ENCODE results near the gene SDC1.
"Not testable (repeated sequence)": the region's sequence is repeated elsewhere in the genome, so short reads cannot be mapped to it uniquely, and the experiment has no call there.

SDC1 gene

DNA sequence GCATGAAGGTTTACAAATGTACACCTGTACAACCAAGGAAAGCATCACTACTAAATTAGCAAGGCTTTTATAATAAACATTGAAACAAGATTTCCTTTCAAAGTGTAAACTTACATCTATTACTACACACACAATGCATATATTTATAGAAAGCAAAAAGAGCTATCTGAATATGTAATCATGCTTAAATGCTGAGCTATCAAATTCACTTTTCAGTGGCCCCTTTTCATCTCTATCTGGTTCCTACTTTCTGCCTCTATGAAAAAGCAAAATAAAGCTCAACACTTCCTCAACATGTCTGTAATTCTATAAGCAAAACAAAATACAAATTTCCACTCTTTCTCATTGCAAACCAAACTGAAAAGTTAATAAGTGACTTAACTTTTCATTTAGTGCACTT is 25.5 kb upstream of the SDC1 start:
- Histone ChIP-seq H3K4me3 (no peak overlapping the region), H3K27ac (no peak overlapping the region)
- TF ChIP-seq, protein P1, sequence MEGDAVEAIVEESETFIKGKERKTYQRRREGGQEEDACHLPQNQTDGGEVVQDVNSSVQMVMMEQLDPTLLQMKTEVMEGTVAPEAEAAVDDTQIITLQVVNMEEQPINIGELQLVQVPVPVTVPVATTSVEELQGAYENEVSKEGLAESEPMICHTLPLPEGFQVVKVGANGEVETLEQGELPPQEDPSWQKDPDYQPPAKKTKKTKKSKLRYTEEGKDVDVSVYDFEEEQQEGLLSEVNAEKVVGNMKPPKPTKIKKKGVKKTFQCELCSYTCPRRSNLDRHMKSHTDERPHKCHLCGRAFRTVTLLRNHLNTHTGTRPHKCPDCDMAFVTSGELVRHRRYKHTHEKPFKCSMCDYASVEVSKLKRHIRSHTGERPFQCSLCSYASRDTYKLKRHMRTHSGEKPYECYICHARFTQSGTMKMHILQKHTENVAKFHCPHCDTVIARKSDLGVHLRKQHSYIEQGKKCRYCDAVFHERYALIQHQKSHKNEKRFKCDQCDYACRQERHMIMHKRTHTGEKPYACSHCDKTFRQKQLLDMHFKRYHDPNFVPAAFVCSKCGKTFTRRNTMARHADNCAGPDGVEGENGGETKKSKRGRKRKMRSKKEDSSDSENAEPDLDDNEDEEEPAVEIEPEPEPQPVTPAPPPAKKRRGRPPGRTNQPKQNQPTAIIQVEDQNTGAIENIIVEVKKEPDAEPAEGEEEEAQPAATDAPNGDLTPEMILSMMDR (IDR thresholded peaks at IDR 0.05): no peak
- no peak for DNase-seq (ENCODE audit: low spot score)

DNA sequence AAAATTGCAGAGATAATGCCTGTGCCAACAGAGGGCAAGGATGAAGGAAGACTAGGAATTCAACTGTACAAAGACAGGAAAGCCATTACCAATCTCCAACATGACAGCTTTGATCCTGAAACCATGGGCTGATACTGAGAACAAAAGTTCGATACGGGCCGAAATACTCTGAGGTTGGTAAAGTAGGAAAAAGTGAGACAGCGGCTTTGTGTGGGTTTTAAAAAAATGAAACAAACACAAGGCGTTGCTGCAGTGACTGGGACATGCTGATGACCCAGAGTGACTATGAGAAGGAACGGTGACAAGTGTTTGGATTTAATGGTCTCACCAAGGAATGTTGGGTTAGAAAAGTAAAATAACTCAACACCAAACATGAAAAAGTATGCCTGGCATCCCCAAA is 24.2 kb upstream of the SDC1 start:
- no peak for DNase-seq (ENCODE audit: low spot score)
- TF ChIP-seq, protein P1 (IDR thresholded peaks at IDR 0.05): no peak
- H3K4me3 ChIP-seq: no peak overlapping the region
- no peak overlapping the region for H3K27ac ChIP-seq

DNA sequence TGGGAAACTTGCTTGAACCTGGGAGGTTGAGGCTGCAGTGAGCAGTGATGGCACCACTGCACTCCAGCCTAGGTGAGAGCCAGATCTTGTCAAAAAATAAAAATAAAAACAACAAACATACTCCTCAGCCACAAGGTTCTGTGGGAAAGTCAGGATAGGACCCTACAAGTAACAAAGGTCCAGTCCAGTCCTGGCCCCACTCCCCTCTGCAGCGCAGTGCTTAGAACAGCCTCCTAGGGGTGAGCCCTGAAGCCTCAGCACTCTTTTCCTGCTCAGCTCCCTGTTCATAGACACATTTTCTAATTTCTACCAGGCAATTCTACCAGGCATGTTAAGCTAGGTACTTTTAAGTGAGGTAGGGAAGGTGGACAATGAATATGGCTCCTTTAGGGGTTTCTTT is 22.2 kb upstream of the SDC1 start:
- Histone ChIP-seq H3K4me3 (no peak overlapping the region), H3K27ac (no peak overlapping the region)
- no peak for DNase-seq (ENCODE audit: low spot score)
- TF ChIP-seq, protein P1 (IDR thresholded peaks at IDR 0.05): no peak

DNA sequence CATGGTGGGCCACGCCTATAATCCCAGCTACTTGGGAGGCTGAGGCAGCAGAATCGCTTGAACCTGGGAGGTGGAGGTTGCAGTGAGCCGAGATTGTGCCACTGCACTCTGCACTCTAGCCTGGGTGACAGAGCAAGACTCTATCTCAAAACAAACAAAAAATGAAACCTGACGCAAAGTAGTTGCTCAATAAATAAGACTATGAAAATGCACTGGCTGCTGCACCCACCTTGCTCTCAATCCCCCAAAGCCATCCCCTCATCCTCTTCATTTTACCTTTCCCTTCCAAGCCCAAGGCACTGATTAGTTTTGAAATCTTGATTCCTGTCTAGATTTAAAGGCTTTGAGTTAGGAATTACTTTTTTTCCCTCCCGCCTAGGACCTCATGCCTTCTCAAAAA is 18.7 kb upstream of the SDC1 start:
- not testable (repeated sequence) for H3K4me3 ChIP-seq; H3K27ac ChIP-seq; DNase-seq (ENCODE audit: low spot score)

DNA sequence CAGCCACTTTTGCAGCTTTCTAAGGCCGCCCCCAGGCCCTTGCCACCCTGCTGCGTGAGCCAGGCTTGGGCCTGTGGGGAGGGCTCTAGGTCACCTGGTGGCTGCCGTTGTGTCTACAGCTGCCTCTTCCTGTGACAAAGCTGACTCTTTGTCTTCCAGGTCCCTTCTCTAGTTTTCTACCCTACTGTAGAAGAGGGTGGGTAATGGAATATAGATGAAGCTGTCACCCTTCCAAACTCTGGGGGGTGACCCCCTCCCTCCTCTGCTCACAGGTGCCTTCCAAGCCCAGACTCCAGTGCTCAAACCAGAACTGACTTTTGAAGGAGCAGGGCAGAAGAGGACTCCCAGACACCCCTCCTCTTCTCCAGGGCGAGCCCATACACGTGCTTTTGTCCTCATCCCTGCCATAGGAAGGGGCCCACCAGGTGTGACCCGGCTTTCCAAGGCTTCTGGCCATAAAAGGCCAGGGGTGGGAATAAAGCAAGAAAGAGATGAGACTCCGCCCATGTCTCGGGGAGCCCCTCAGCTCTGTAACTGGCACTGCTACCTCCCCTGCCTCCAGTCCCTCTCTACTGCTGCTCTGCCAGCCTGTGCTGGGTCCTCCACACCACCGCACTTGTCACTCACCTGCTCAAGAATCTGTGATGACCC is 17.9 kb upstream of the SDC1 start:
- TF ChIP-seq, protein P1 (IDR thresholded peaks at IDR 0.05): no peak
- DNase-seq (ENCODE audit: low spot score): no peak
- Histone ChIP-seq H3K27ac (no peak overlapping the region), H3K4me3 (no peak overlapping the region)

DNA sequence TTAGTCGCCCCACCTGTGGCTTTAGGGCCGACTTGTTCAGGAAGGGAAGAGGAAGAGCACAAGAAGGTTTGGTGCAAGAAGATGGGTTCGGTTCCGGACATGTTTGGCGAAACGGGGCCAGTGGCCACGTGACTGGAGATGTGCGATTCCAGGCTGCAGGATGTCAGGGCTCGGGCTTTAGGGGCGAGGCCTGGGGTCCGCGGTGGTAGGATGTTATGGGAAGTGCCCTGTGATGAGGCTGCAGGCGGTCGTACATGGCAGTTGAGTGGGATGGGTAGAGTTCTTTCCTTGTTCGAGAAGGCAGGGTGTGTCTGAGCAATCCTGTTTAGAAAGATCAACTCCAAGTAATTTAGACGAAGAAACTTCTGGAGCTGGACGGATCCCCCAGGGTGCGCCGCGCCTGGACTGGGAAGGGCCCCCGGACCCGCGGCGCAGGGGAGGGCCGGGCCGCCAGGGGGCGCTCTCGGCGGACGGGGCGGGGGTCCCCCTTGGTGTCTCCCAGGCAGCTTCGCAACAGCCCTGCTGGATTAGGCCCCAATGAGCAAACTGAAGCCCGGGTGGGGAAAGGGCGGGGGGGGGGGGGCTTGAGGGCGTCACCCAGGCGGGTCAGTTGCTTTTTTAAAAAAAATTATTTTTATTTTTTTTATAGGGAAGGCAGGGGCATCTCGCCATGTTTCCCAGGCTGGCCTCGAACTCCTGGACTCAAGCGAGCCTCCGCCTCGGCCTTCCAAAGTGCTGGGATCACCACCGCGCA is 17.2 kb upstream of the SDC1 start:
- no peak for DNase-seq (ENCODE audit: low spot score)
- TF ChIP-seq, protein P1 (IDR thresholded peaks at IDR 0.05): no peak
- Histone ChIP-seq H3K27ac (no peak overlapping the region), H3K4me3 (no peak overlapping the region)

DNA sequence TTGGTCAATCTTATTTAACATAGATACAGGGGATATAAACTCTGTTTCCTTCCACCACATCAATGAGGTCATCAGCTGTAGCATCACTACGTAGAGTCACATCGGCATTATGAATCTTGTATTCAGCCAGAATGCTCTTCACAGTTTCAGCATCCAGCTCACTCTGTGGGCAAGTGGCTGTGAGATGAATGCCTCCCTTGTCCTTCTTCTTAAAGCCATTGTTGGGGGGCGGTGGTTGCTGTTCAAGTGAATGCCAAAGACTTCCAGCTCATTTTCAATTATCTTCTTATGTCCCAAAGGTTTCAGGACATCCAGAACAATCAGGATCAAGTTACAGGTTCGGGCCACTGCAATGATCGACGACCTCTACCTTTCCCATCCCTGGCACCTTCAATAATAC is 15.4 kb upstream of the SDC1 start:
- not testable (repeated sequence) for DNase-seq (ENCODE audit: low spot score); H3K27ac ChIP-seq; H3K4me3 ChIP-seq

DNA sequence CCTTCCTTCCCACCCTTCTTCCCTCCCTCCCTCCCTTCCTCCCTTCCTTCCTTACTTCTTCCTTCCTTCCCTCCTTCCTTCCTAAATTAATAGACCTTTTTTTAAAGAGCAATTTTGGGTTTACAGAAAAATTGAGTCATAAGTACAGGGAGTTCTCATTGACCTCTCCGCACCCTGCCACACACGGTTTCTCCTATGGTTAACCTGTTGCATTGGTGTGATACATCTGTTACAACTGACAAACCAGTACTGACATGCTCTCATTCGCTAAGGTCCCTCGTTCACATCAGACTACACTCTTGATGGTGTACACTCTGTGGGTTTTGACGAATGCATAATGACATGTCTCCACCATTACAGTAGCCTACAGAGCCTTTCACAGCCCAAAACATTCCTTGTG is 11.6 kb upstream of the SDC1 start:
- no peak for DNase-seq (ENCODE audit: low spot score)
- TF ChIP-seq, protein P1 (IDR thresholded peaks at IDR 0.05): no peak
- no peak overlapping the region for H3K27ac ChIP-seq
- H3K4me3 ChIP-seq: no peak overlapping the region
